Activated CD8-positive, alpha-beta memory T cell treated with anti-CD3 and anti-CD28 coated beads, Interleukin-2, amount 50 U/mL, for 1 hour (primary cell): Measurements from ENCODE around the gene EGFL7.

ENCODE experiments used
- DNase-seq: peaks from one replicate; pipeline ENCODE4 v3.0.0-alpha.2; 2020; ENCODE audit errors: extremely low read depth

The EGFL7 gene

DNA sequence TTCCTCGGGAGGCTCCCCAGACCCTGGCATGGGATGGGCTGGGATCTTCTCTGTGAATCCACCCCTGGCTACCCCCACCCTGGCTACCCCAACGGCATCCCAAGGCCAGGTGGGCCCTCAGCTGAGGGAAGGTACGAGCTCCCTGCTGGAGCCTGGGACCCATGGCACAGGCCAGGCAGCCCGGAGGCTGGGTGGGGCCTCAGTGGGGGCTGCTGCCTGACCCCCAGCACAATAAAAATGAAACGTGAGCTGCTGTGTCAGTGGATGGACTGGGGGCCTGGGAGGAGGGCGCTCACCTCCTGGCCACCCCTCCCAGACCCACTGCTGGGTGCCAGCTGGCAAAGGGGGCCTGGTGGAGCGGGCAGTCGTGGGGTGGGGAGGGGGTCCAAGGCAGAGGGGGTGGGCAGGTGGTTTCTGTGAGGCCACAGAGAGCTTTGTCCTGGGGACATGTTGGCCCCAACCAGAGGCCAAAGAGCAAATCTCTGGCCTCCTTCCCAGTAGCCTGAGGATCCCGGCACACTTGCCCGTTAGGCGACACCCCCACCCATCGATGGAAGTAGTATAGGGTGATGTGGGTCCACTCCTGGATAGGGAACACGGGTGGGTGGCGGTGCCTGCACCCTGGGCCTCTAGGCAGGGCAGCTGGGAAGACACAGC is 9.8 kb downstream of the EGFL7 start:
- DNase-seq = no peak

DNA sequence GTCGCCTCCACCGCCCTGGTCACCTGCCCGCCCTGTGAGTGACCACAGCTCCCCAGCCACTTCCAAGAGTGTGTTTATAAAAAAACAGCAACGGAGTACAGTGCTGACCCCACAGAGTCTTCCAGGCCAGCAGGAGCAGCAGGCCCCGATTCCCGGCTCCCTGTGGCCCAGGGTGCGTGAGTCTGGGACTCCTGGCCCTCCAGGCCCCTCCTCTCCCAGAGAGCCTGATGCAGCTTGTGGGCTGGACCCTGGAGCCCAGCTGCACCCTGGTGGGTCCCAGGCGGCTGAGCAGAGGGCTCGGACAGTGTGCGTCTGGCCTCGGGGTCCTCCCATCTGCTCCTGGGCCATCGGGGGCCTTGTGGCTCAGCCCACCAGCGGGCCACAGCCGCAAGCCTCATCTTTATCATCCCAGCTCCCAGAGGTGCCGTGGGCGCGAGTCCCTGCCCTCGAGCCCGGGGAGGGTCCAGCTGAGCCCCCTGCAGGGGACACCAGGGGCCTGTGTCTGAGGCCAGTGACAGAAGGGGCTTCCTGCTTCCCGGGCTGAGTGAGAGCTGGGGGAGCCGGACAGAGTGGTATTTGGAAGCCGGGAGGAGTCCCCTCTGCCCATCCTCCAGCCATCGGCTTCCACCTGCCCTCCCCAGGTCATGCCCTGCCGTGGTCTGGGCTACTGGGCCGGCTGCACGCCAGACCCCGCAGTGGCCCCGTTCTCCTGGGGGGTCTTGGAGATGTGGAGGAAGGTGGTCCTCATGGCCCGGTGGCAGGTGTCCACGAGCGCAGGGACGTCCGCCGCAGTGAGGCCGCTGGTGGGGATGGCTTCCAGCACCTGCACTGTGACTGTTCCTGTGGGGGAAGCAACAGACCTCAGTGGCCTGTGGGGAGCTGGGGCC is 10.6 kb downstream of the EGFL7 start:
- DNase-seq = no peak

- DNase-seq = no peak
Measured at GRCh38 chr9:136673975-136674785, 11.5 kb downstream of the EGFL7 start.

GRCh38 chr9:136674786-136675349 is 12.2 kb downstream of the EGFL7 start:
- DNase-seq = no peak

- DNase-seq = no peak
Measured at GRCh38 chr9:136675477-136676296, 13.0 kb downstream of the EGFL7 start.

DNA sequence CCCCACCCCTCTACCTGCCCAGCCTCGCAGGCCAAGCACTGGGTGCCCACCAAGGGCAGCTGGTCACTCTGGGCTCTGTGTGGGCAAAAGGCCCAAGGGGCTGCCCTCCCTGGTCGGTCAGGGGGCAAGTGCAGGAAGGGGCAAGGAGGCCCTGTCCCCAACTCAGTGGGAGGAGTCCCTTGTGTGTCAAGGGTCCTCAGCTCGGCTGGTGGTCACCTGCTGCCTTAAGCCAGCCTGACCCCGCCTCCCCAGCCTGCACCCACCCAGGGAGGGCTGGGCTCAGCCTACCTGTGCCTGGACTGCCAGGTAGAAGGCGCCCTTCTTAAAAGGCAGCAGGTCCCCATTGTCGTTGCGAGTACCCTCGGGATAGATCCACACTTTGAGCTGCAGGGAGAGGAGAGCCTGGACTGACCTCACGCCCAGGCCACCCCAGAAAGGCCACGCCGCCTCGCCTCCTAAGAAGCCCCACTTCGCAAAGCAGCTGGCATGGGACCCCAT is 13.6 kb downstream of the EGFL7 start:
- no peak for DNase-seq

DNA sequence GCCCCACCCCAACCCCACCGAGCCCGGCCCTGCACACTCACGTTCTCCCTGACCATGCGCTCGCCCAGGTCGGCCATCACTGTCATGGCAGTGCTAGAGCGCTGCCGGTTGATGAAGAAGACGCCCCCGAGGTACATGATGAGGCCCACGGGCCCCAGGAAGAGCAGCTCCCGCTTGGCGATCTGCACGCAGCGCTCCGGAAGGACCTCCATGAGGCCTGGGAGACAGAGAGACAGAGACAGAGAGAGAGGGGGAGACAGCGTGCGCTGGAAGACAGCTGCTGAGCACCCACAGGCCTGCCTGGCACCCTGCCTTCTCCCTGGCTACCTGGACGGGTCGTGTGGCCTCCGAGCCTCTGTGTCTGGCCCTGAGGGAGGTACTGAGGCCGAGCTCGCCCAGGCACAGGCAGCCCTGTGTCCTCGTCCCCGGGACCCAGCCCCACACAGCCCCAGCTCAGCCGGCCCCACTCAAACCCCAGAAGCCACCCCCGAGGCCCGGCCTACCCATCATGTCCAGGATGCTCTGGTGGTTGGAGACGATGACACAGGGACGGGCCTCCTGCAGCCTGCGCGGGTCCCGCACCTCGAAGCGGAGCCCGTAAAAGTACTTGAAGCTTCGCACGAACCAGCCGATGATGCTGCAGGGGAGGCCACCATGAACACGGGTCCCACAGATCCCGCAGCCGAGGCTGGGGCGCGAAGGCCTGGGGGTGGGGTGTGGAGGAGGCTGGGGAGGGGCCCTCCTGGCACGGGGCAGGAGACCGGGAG is 14.4 kb downstream of the EGFL7 start:
- no peak for DNase-seq

DNA sequence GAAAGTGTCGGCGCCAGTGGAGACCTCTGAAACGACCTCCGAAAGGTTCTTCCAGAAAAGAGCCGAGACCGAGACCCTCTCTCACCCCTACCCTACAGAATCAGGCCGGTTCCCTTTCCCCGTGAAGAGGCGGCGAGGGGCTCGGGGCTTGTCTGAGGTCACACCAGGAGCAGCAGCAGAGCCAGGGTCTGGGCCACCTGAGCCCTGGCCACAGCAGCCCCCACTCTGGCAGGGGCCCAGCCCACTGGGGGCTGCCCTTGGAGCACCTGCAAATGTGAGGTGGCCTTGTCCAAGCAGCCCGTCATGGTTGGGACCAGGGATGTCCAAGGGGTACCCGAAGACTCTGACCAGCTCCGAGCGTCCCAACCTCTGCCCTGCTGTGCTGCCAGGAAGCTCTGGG is 15.3 kb downstream of the EGFL7 start:
- DNase-seq = no peak

DNA sequence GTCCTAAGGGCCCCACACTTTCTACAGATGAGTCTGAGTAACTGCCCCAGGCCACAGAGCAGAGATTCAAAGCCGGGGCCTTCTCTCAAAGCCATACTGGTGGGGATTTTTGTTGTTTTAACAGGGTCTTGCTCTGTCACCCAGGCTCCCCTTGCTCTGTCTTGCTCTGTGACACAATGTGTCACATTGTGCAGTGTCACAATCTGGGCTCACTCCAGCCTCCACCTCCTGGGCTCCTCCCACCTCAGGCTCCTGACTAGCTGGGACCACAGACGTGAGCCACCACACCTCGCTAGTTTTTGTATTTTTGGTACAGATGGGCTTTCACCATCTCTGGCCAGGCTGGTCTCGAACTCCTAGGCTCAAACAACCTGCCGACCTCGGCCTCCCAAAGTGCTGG is 15.9 kb downstream of the EGFL7 start:
- no peak for DNase-seq

- no peak for DNase-seq
Measured at GRCh38 chr9:136679431-136679941, 16.8 kb downstream of the EGFL7 start.

- no peak for DNase-seq
Measured at GRCh38 chr9:136681029-136681428, 18.3 kb downstream of the EGFL7 start.

- no peak for DNase-seq
Measured at GRCh38 chr9:136681945-136682699, 19.4 kb downstream of the EGFL7 start.

GRCh38 chr9:136682710-136683109 is 20.0 kb downstream of the EGFL7 start:
- no peak for DNase-seq

GRCh38 chr9:136683173-136683745 is 20.5 kb downstream of the EGFL7 start:
- no peak for DNase-seq

GRCh38 chr9:136683755-136684154 is 21.0 kb downstream of the EGFL7 start:
- DNase-seq = no peak

GRCh38 chr9:136684339-136684738 is 21.6 kb downstream of the EGFL7 start:
- DNase-seq = no peak

DNA sequence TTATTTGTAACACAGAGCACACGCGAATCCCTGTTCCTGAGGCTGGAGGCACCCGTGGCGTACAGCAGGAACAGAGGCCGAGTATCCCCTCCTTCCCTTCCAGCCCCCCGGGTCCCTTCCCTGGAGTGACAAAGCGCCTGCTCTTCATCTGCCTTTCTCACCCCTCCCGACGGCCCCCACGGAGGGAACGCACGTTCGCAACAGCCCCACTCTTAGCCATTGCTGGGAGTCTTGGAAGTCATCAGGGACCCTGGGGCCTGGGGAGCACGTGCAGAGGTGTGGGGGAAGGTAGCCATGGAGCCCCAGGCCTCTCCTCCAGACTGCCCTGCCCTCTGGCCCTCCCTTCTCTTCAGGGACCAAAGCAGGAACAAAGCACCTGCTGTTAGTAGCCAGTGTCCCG is 22.1 kb downstream of the EGFL7 start:
- no peak for DNase-seq

- DNase-seq = no peak
Measured at GRCh38 chr9:136685216-136685615, 22.5 kb downstream of the EGFL7 start.
